NCI-H1694 treated with DMSO at 0.1 percent for 48 hours (cell line): ENCODE measurements around the gene IGSF9B.

Experiments used
- DNase-seq: peaks from one replicate; lab custom pipeline; 2025; lab: John Stamatoyannopoulos, UW

Gene IGSF9B

GRCh38 chr11:133919330-133920108 is 37.2 kb downstream of the IGSF9B start:
- DNase-seq = no peak

GRCh38 chr11:133918608-133919260 is 38.0 kb downstream of the IGSF9B start:
- no peak for DNase-seq

- DNase-seq = no peak
Measured at GRCh38 chr11:133917921-133918607, 38.7 kb downstream of the IGSF9B start.

- no peak for DNase-seq
Measured at GRCh38 chr11:133916784-133917440, 39.9 kb downstream of the IGSF9B start.

- DNase-seq = no peak
Measured at GRCh38 chr11:133913761-133914160, 43.0 kb downstream of the IGSF9B start.

- DNase-seq = no peak
Measured at GRCh38 chr11:133911171-133911570, 45.6 kb downstream of the IGSF9B start.

DNA sequence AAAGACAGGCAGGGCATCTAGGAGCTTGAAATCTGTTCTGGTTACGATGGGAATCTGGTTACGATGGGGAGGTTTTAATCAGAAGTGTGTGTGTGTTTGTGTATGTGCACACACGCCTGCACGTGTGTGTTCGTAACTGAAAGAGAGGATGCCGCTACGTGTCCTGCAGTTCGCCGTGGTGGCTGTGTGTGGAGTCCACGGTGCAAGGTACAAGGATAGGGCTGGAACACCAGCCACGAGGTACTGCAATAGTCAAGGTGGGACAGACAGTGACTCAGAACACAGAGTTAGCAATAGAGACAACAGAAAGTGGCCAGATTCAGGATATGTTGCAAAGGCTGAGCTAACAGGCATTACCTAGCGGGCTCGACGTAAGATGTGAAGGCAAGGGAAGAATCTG is 46.7 kb downstream of the IGSF9B start:
- no peak for DNase-seq

GRCh38 chr11:133908827-133909226 is 47.9 kb downstream of the IGSF9B start:
- DNase-seq = no peak

DNA sequence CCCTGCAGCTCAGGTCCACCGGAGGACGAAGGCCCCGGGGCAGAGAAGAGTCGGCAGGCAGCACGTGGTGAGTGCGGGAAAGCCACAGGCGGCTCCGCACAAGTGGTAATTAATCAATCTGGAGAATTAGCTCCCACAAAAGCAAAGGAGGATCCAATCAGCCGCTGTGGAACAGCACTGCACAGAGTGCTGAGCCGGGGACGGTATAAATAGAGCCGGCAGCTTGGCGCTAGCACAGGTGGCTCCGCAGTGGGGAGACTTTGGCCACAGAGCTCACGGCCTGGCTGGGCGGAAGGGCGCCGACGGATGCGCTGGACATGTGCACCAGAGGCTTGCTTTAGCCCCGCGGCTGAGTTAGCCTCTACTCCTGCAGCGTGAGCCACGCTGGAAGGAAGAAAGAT is 48.9 kb downstream of the IGSF9B start:
- DNase-seq = no peak

- no peak for DNase-seq
Measured at GRCh38 chr11:133907216-133907615, 49.6 kb downstream of the IGSF9B start.

DNA sequence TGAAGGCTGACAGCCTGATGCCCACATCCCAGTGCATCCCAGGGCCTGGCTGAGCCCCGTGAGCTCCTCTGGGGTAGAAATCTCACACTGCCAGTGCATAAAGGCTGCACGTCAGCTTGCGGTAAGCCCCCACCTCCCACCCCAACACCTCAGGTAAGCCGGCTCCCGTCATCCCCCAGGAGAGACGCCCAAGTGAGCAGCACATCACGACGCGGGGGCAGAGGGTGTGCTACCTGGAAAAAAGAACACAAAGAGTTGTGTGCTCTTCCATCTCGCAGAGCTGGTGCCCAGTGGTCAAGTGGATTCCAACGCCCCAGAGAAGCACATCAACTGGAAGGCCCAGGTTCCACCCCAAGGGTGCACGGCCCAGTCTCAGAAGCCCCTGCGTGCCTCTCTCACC is 50.0 kb downstream of the IGSF9B start:
- DNase-seq = no peak

GRCh38 chr11:133906241-133906640 is 50.5 kb downstream of the IGSF9B start:
- no peak for DNase-seq

DNA sequence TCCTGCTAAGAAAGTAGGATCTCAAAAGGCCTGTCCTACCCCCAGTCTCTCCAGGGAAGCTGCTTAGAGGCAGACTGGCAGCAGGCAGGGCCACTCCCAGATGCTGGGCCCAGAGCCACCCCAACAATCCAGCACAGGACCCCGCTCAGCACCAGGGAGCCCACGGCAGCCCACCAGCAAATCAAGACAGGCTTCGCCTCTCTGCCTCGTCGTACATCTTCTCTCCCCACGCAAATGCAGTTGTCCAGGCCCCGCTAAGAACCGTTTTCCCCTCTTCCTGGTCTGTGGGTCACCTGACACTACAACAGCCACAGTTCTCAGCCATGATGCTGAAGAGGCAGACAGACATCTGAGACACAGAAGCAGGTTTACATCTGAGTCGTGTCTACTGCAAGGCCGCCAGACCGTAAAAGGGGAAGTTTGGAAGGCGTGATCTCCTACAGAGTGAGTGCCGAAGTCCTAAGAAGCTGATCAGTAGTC is 51.1 kb downstream of the IGSF9B start:
- no peak for DNase-seq

DNA sequence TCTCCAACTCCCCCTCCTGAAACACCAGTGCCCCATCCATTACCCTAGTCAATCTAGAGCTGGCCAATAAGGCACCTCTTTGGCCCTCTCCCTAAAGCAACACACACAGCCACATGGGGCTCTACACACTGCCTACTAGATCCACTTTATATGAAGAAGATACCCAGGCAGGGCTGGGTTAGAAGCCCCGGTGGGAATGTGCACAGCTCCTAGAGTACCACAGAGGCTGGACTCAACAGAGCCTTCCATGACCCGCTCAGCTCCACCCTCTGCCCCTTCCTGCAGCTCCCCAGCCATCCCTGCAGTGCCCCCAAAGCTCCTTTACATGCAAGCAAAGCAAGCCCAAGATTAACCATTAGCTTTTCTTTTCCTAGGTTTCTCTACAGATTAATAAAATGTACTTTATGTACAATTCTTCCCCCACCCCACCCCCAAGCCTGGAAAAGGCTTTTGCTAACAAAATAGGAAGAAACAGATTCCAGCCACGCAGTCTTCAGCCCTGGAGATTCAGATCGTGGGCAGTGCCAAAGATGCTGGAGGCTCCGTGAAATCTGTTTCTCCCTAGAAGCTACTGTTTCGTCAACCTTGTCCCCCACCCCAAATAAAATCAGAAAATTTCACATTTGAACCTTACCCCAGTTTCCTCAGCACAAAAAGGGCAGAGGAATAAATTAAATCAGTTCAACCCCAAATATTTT is 51.8 kb downstream of the IGSF9B start:
- DNase-seq = no peak

DNA sequence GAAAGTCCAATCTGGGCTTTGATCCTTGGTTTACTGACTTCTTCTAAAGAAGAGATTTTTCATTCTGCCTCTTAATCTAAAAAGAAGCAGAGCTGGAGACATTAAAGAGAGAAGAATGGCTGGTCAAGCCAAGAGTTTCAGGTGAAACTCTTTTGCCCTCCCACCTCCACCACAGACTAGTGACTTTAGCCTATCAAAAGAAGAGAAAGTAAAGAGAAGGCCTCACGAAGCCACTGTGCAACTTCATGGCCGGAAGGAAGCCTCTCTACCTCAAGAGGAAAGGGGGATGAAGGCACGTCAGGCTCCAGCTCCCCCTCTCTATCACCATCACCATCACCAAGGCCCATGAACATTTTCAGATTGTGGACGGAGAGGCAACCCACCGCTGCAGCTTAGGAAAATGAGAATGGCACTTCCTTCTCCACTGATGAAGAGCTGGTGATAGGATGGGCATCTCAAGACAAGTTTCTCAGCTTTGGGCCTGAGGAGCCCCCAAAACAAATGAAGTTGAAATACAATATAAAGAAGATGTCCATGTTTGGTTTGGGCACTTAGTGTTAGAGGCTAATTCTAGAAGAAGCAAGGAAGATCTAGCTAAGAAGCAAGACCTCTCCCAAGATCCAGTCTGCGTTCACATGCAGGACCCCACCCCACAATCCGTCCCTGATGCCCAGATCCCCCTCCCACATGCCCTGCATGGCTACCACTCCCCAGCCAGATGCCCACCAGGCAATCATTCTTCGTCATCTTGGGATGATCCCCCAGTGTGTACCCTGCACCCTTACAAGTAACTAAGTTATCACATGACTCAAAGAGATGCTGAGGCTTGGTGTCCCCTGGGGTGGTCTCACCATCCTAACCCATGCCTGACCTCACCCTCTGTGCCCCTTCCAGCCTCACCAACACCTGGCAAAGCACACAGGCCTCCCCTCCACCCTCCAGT is 52.6 kb downstream of the IGSF9B start:
- no peak for DNase-seq

DNA sequence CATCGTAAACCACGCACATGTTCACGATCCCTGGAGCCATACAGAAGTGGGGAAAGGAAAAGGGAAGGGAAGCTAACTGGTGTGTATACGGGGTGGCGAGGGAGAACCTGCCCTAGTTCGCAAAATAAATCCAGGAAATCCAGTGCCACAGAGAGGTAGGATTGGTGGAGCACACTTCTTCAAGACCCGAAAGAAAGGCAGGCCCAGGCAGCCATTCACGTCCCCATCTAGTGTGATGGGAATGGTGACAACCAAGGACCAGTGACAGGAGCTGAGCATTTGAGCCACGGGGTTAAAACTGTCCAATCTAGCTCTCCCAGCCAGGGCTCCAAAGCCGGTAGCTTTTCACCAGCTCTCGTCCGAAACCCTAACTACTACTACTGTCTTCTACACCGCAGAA is 53.7 kb downstream of the IGSF9B start:
- DNase-seq = no peak

GRCh38 chr11:133902506-133902905 is 54.3 kb downstream of the IGSF9B start:
- DNase-seq = no peak

GRCh38 chr11:133901999-133902398 is 54.8 kb downstream of the IGSF9B start:
- no peak for DNase-seq

GRCh38 chr11:133901316-133901715 is 55.5 kb downstream of the IGSF9B start:
- DNase-seq = no peak
